SU-DHL-6 (cell line): ENCODE results near the gene VMO1.

Experiments
- H2AFZ ChIP-seq: fragments of 200-600 bp; sonication (generic); 2 replicates; pipeline ENCODE4 v1.6.1; 2014; ENCODE audit warnings: low read depth, mild to moderate bottlenecking, moderate library complexity, mixed read lengths, antibody characterized with exemption, low read length; ENCODE audit not compliant: severe bottlenecking
- H3F3A ChIP-seq: fragments of 200-600 bp; shearing (Covaris generic); 2 replicates; pipeline ENCODE4 v1.6.0; 2016; ENCODE audit warnings: antibody characterized with exemption, mild to moderate bottlenecking; ENCODE audit not compliant: insufficient read depth
- H3K27ac ChIP-seq: fragments of 200-600 bp; sonication (generic); 2 replicates; pipeline ENCODE4 v1.5.1; 2016; ENCODE audit warnings: low read depth, mild to moderate bottlenecking, low read length, moderate library complexity, mixed read lengths
- H3K27me3 ChIP-seq: fragments of 200-600 bp; sonication (generic), shearing (Covaris generic); 2 replicates; pipeline ENCODE4 v1.6.0; 2014; ENCODE audit warnings: mild to moderate bottlenecking, low read length
- H3K36me3 ChIP-seq: fragments of 200-600 bp; sonication (generic); 2 replicates; pipeline ENCODE4 v1.6.1; 2014; ENCODE audit warnings: mild to moderate bottlenecking, low read length, mixed read lengths
- H3K4me2 ChIP-seq: fragments of 300-600, 200-600 bp; shearing (Covaris generic), sonication (generic); 2 replicates; pipeline ENCODE4 v1.6.0; 2014; ENCODE audit warnings: low read length, low read depth, mild to moderate bottlenecking; ENCODE audit not compliant: poor library complexity, severe bottlenecking
- H3K4me3 ChIP-seq: fragments of 200-600 bp; sonication (generic); 2 replicates; pipeline ENCODE4 v1.5.1; 2014; ENCODE audit warnings: antibody characterized with exemption, low read length, mild to moderate bottlenecking, mixed read lengths; ENCODE audit not compliant: insufficient read depth, poor library complexity, severe bottlenecking
- H3K79me2 ChIP-seq: fragments of 200-600 bp; sonication (generic); 2 replicates; pipeline ENCODE4 v1.6.1; 2014; ENCODE audit warnings: mild to moderate bottlenecking, low read length, moderate library complexity; ENCODE audit not compliant: insufficient read depth
- H3K9ac ChIP-seq: fragments of 200-600 bp; sonication (generic); 2 replicates; pipeline ENCODE4 v1.7.0; 2014; ENCODE audit warnings: mild to moderate bottlenecking, low read length
- H3K9me2 ChIP-seq: fragments of 200-600 bp; sonication (generic); replicated peaks from 2 replicates; pipeline ENCODE4 v1.6.1; 2014; ENCODE audit warnings: low read length; ENCODE audit not compliant: insufficient read depth
- H3K9me3 ChIP-seq: fragments of 200-600 bp; sonication (generic); 2 replicates; pipeline ENCODE4 v1.6.1; 2014; ENCODE audit warnings: low read length, mixed read lengths; ENCODE audit not compliant: insufficient read depth
- H4K20me1 ChIP-seq: fragments of 200-600 bp; sonication (generic); 2 replicates; pipeline ENCODE4 v1.6.1; 2014; ENCODE audit warnings: low read depth, mild to moderate bottlenecking, antibody characterized with exemption, low read length, moderate library complexity, mixed read lengths
- EZH2phosphoT487 ChIP-seq: fragments of 200-600 bp; sonication (generic), shearing (Covaris generic); conservative IDR thresholded peaks from 2 replicates; pipeline ENCODE4 v1.6.1; 2018; ENCODE audit warnings: mild to moderate bottlenecking, antibody characterized with exemption, low read length, moderate library complexity, mixed read lengths
- TF ChIP-seq, protein P1 (sequence below): fragments of 200-600 bp; sonication (generic); IDR thresholded peaks from one replicate; pipeline ENCODE4 v1.5.1; 2017; ENCODE audit warnings: antibody characterized with exemption, mild to moderate bottlenecking, low read length, moderate library complexity; ENCODE audit not compliant: insufficient read depth, poor library complexity, severe bottlenecking

VMO1 gene

GRCh38 chr17:4735876-4736651, 50.1 kb downstream of the VMO1 start:
- Histone ChIP-seq H3K79me2 (no peaks in the 10 kb centered on the region), H3K27ac (no peak overlapping the region), H3K4me3 (no peak overlapping the region), H3K9me3 (no peaks in the 10 kb centered on the region), H2AFZ (no peak overlapping the region), H3K9ac (no peak overlapping the region), H3K36me3 (no peaks in the 10 kb centered on the region), H3K4me2 (no peak overlapping the region), H4K20me1 (no peaks in the 10 kb centered on the region), H3K9me2 (no peaks in the 10 kb centered on the region), H3F3A (no peaks in the 10 kb centered on the region), H3K27me3 (no peaks in the 10 kb centered on the region)
- TF ChIP-seq EZH2phosphoT487, result no peak
- TF ChIP-seq, protein P1, sequence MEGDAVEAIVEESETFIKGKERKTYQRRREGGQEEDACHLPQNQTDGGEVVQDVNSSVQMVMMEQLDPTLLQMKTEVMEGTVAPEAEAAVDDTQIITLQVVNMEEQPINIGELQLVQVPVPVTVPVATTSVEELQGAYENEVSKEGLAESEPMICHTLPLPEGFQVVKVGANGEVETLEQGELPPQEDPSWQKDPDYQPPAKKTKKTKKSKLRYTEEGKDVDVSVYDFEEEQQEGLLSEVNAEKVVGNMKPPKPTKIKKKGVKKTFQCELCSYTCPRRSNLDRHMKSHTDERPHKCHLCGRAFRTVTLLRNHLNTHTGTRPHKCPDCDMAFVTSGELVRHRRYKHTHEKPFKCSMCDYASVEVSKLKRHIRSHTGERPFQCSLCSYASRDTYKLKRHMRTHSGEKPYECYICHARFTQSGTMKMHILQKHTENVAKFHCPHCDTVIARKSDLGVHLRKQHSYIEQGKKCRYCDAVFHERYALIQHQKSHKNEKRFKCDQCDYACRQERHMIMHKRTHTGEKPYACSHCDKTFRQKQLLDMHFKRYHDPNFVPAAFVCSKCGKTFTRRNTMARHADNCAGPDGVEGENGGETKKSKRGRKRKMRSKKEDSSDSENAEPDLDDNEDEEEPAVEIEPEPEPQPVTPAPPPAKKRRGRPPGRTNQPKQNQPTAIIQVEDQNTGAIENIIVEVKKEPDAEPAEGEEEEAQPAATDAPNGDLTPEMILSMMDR, result no peak
